WTC11 (cell line): ENCODE data around the gene ZBTB43. TPM values are rescaled to one million over a fixed set of nuclear protein-coding genes. Genes with fewer than 3 reads are reported as not detected.

Source experiments
- ATF3 ChIP-seq: sonication (generic); formaldehyde crosslinking; conservative IDR thresholded peaks from 2 replicates; pipeline ENCODE4 v1.8.1; 2022; ENCODE audit warnings: mild to moderate bottlenecking, missing genetic modification reagents
- ATF6 ChIP-seq: sonication (generic); formaldehyde crosslinking; IDR thresholded peaks from 2 replicates; pipeline ENCODE4 v1.8.1; 2023; ENCODE audit warnings: mild to moderate bottlenecking, missing genetic modification reagents
- IRF2 ChIP-seq: sonication (generic); formaldehyde crosslinking; IDR thresholded peaks from 2 replicates; pipeline ENCODE4 v1.8.0; 2022; ENCODE audit warnings: low read depth, missing genetic modification reagents, borderline replicate concordance
- JAZF1 ChIP-seq: fragments of 250-450 bp; sonication (Bioruptor Pico); IDR thresholded peaks from 2 replicates; pipeline ENCODE4 v1.9.0; 2021; ENCODE audit warnings: moderate library complexity, mild to moderate bottlenecking, inconsistent platforms
- NR1H2 ChIP-seq: sonication (generic); formaldehyde crosslinking; IDR thresholded peaks from 2 replicates; pipeline ENCODE4 v1.9.0; 2021; ENCODE audit warnings: mild to moderate bottlenecking, moderate library complexity, missing genetic modification reagents
- OVOL2 ChIP-seq: fragments of 250-450 bp; sonication (Bioruptor Pico); IDR thresholded peaks from 2 replicates; pipeline ENCODE4 v1.9.0; 2021; ENCODE audit warnings: mild to moderate bottlenecking, borderline replicate concordance
- RORB ChIP-seq: fragments of 250-450 bp; sonication (Bioruptor Pico); IDR thresholded peaks from 2 replicates; pipeline ENCODE4 v1.9.0; 2021; ENCODE audit warnings: mild to moderate bottlenecking
- ZNF232 ChIP-seq: sonication (generic); formaldehyde crosslinking; IDR thresholded peaks from 2 replicates; pipeline ENCODE4 v1.8.0; 2022; ENCODE audit warnings: mild to moderate bottlenecking, missing genetic modification reagents
- total RNA-seq: library from RNA; stranded (reverse); gene quantifications from 3 replicates; pipeline ENCODE4 v1.2.3, GENCODE V29; 2021
- TF ChIP-seq, protein P1 (sequence below): sonication (generic); formaldehyde crosslinking; IDR thresholded peaks from 2 replicates; pipeline ENCODE4 v1.8.0; 2023; ENCODE audit warnings: missing genetic modification reagents
- TF ChIP-seq, protein P2 (sequence below): fragments of 250-450 bp; sonication (Bioruptor Pico); IDR thresholded peaks from 2 replicates; pipeline ENCODE4 v1.9.0; 2021; ENCODE audit warnings: mild to moderate bottlenecking, borderline replicate concordance
- TF ChIP-seq, protein P3 (sequence below): fragments of 200-600 bp; IDR thresholded peaks from 2 replicates; pipeline ENCODE4 v1.8.0; 2022; ENCODE audit warnings: antibody characterized with exemption
- TF ChIP-seq, protein P4 (sequence below): sonication (generic); formaldehyde crosslinking; IDR thresholded peaks from 2 replicates; pipeline ENCODE4 v1.8.0; 2023; ENCODE audit warnings: mild to moderate bottlenecking, missing genetic modification reagents

ZBTB43 gene
- total RNA-seq, 1 experiment from 2014 or later: 23.8 TPM

DNA sequence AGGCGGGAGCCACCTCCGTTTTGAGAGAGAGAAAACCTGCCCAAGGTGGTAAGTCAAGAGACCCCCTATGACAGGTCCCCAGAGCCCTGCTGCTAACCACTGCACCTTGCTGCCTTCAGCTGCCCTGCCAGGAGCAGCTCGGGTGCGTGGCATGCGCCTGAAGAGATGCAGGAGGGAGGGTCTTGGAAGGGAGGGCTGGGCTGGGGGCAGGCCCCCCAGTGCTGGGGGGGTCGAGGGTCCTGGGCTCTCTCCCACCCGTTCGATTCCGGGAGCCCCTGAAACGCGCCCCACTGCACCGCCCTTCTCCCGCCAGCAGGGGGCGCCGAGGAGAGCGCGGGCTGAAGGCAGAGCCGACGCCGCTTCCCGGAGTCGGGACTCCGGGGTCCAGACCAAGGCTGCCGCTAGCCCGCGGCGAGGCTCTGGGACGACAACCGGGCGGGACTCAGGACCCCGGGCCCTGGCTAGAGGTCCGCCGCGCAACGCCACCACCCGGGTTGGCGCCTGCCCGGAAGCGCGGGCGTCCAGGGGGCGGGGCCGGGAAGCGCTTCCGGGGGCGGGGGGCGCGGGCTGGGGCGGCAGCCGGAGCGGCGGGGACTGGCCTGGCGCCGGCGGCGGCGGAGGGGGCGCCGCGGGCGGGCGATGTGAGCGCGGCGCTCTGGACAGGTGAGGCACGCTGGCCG lies 55.4 kb downstream of the ZBTB43 start, which contains the start of gene ZBTB34 (continued):
- TF ChIP-seq ATF3 (CRISPR knock-in tag) (no peak), NR1H2 (no peak), ZNF232 (CRISPR knock-in tag) (no peak), OVOL2 (CRISPR knock-in tag) (no peak), JAZF1 (CRISPR knock-in tag) (no peak), RORB (CRISPR knock-in tag) (no peak), IRF2 (no peak), ATF6 (CRISPR knock-in tag) (no peak)
- TF ChIP-seq, protein P1, sequence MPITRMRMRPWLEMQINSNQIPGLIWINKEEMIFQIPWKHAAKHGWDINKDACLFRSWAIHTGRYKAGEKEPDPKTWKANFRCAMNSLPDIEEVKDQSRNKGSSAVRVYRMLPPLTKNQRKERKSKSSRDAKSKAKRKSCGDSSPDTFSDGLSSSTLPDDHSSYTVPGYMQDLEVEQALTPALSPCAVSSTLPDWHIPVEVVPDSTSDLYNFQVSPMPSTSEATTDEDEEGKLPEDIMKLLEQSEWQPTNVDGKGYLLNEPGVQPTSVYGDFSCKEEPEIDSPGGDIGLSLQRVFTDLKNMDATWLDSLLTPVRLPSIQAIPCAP: no peak
- TF ChIP-seq, protein P2, sequence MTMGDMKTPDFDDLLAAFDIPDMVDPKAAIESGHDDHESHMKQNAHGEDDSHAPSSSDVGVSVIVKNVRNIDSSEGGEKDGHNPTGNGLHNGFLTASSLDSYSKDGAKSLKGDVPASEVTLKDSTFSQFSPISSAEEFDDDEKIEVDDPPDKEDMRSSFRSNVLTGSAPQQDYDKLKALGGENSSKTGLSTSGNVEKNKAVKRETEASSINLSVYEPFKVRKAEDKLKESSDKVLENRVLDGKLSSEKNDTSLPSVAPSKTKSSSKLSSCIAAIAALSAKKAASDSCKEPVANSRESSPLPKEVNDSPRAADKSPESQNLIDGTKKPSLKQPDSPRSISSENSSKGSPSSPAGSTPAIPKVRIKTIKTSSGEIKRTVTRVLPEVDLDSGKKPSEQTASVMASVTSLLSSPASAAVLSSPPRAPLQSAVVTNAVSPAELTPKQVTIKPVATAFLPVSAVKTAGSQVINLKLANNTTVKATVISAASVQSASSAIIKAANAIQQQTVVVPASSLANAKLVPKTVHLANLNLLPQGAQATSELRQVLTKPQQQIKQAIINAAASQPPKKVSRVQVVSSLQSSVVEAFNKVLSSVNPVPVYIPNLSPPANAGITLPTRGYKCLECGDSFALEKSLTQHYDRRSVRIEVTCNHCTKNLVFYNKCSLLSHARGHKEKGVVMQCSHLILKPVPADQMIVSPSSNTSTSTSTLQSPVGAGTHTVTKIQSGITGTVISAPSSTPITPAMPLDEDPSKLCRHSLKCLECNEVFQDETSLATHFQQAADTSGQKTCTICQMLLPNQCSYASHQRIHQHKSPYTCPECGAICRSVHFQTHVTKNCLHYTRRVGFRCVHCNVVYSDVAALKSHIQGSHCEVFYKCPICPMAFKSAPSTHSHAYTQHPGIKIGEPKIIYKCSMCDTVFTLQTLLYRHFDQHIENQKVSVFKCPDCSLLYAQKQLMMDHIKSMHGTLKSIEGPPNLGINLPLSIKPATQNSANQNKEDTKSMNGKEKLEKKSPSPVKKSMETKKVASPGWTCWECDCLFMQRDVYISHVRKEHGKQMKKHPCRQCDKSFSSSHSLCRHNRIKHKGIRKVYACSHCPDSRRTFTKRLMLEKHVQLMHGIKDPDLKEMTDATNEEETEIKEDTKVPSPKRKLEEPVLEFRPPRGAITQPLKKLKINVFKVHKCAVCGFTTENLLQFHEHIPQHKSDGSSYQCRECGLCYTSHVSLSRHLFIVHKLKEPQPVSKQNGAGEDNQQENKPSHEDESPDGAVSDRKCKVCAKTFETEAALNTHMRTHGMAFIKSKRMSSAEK (CRISPR knock-in tag): no peak
- TF ChIP-seq, protein P3, sequence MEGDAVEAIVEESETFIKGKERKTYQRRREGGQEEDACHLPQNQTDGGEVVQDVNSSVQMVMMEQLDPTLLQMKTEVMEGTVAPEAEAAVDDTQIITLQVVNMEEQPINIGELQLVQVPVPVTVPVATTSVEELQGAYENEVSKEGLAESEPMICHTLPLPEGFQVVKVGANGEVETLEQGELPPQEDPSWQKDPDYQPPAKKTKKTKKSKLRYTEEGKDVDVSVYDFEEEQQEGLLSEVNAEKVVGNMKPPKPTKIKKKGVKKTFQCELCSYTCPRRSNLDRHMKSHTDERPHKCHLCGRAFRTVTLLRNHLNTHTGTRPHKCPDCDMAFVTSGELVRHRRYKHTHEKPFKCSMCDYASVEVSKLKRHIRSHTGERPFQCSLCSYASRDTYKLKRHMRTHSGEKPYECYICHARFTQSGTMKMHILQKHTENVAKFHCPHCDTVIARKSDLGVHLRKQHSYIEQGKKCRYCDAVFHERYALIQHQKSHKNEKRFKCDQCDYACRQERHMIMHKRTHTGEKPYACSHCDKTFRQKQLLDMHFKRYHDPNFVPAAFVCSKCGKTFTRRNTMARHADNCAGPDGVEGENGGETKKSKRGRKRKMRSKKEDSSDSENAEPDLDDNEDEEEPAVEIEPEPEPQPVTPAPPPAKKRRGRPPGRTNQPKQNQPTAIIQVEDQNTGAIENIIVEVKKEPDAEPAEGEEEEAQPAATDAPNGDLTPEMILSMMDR: peak; percentile 100
- TF ChIP-seq, protein P4, sequence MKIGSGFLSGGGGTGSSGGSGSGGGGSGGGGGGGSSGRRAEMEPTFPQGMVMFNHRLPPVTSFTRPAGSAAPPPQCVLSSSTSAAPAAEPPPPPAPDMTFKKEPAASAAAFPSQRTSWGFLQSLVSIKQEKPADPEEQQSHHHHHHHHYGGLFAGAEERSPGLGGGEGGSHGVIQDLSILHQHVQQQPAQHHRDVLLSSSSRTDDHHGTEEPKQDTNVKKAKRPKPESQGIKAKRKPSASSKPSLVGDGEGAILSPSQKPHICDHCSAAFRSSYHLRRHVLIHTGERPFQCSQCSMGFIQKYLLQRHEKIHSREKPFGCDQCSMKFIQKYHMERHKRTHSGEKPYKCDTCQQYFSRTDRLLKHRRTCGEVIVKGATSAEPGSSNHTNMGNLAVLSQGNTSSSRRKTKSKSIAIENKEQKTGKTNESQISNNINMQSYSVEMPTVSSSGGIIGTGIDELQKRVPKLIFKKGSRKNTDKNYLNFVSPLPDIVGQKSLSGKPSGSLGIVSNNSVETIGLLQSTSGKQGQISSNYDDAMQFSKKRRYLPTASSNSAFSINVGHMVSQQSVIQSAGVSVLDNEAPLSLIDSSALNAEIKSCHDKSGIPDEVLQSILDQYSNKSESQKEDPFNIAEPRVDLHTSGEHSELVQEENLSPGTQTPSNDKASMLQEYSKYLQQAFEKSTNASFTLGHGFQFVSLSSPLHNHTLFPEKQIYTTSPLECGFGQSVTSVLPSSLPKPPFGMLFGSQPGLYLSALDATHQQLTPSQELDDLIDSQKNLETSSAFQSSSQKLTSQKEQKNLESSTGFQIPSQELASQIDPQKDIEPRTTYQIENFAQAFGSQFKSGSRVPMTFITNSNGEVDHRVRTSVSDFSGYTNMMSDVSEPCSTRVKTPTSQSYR (CRISPR knock-in tag): no peak
